Measurements from ENCODE around the gene MAEA. TPM values are rescaled to one million over a fixed set of nuclear protein-coding genes. Genes with fewer than 3 reads are reported as not detected.

Gene MAEA
- total and polyA plus RNA-seq, 2 experiments from 2014 or later: 66.6 to 73.2 TPM

GRCh38 chr4:1247864-1248244 is 41.8 kb upstream of the MAEA start:
- no peaks in the 10 kb centered on the region for H3K36me3 ChIP-seq (replicated peaks; ENCODE audit: insufficient read depth, low read depth)
- peak overlapping the region; percentile 100 for H3K4me2 ChIP-seq
- no peak overlapping the region for H2AFZ ChIP-seq
- H3K27me3 ChIP-seq: no peaks in the 10 kb centered on the region
- H3K79me2 ChIP-seq: peaks cover 66% of the 10 kb centered on the region
- peak overlapping the region; percentile 100 for H3K27ac ChIP-seq
- 2% methylated on average over 40 of the region's 40 CpGs for WGBS (ENCODE audit: low lambda C conversion rate, missing lambda C conversion rate)
- H3K4me3 ChIP-seq: peak overlapping the region; percentile 98
- no peaks in the 10 kb centered on the region for H3K9me3 ChIP-seq (ENCODE audit: low read depth)
- DNase-seq (ENCODE audit: low spot score): no peak
- H3K4me1 ChIP-seq (ENCODE audit: insufficient read depth): peaks cover 25% of the 10 kb centered on the region
- peaks cover 52% of the 10 kb centered on the region for H4K20me1 ChIP-seq (ENCODE audit: insufficient read depth, poor library complexity, severe bottlenecking)
- TF ChIP-seq CTCF (IDR thresholded peaks at IDR 0.05; ENCODE audit: poor library complexity): no peak
- TF ChIP-seq EZH2phosphoT487 (IDR thresholded peaks at IDR 0.05; ENCODE audit: low read depth, severe bottlenecking, unreplicated experiment): no peak
- no peak for TF ChIP-seq EZH2 (IDR thresholded peaks at IDR 0.05; ENCODE audit: borderline replicate concordance)
- no peaks in the 10 kb centered on the region for H3K9me2 ChIP-seq (replicated peaks; ENCODE audit: insufficient read depth)

- Histone ChIP-seq H3K4me1 (ENCODE audit: insufficient read depth) (peaks cover 25% of the 10 kb centered on the region), H3K27ac (peak within 1 kb of the TSS; percentile 100), H3K4me2 (peak within 1 kb of the TSS; percentile 100), H3K79me2 (peaks cover 59% of the 10 kb centered on the region), H3K27me3 (no peaks in the 10 kb centered on the region), H3K4me3 (peak within 1 kb of the TSS; percentile 98), H3K9me2 (replicated peaks; ENCODE audit: insufficient read depth) (no peaks in the 10 kb centered on the region), H3K36me3 (replicated peaks; ENCODE audit: insufficient read depth, low read depth) (no peaks in the 10 kb centered on the region), H4K20me1 (ENCODE audit: insufficient read depth, poor library complexity, severe bottlenecking) (peaks cover 46% of the 10 kb centered on the region), H3K9me3 (ENCODE audit: low read depth) (no peaks in the 10 kb centered on the region), H2AFZ (peak within 1 kb of the TSS; percentile 35)
- WGBS (ENCODE audit: low lambda C conversion rate, missing lambda C conversion rate): 2% methylated on average over 50 of the region's 163 CpGs
- TF ChIP-seq CTCF (IDR thresholded peaks at IDR 0.05; ENCODE audit: poor library complexity) (no peak), EZH2 (IDR thresholded peaks at IDR 0.05; ENCODE audit: borderline replicate concordance) (no peak), EZH2phosphoT487 (IDR thresholded peaks at IDR 0.05; ENCODE audit: low read depth, severe bottlenecking, unreplicated experiment) (no peak)
- DNase-seq (ENCODE audit: low spot score): peak; percentile 96
These were observed 41.2 kb upstream of the MAEA start, which contains the start of gene CTBP1 for GRCh38 chr4:1248245-1249147. CTBP1 (minus strand) TSS chr4:1249130; CDS start chr4:1241331, 7,799 bp downstream.

- 2% methylated on average over 20 of the region's 86 CpGs for WGBS (ENCODE audit: low lambda C conversion rate, missing lambda C conversion rate)
- Histone ChIP-seq H2AFZ (peak overlapping the region; percentile 35), H3K79me2 (peaks cover 52% of the 10 kb centered on the region), H3K4me2 (peak overlapping the region; percentile 97), H3K36me3 (replicated peaks; ENCODE audit: insufficient read depth, low read depth) (no peaks in the 10 kb centered on the region), H3K27ac (peak overlapping the region; percentile 99), H3K27me3 (no peaks in the 10 kb centered on the region), H3K4me3 (peak overlapping the region; percentile 85), H3K4me1 (ENCODE audit: insufficient read depth) (peaks cover 25% of the 10 kb centered on the region), H3K9me2 (replicated peaks; ENCODE audit: insufficient read depth) (no peaks in the 10 kb centered on the region), H3K9me3 (ENCODE audit: low read depth) (no peaks in the 10 kb centered on the region), H4K20me1 (ENCODE audit: insufficient read depth, poor library complexity, severe bottlenecking) (peaks cover 38% of the 10 kb centered on the region)
- peak; percentile 97 for DNase-seq (ENCODE audit: low spot score)
- TF ChIP-seq EZH2phosphoT487 (IDR thresholded peaks at IDR 0.05; ENCODE audit: low read depth, severe bottlenecking, unreplicated experiment) (no peak), EZH2 (IDR thresholded peaks at IDR 0.05; ENCODE audit: borderline replicate concordance) (no peak), CTCF (IDR thresholded peaks at IDR 0.05; ENCODE audit: poor library complexity) (no peak)
These were observed 40.5 kb upstream of the MAEA start for GRCh38 chr4:1249148-1249730.
